HCT116 (cell line): ENCODE results near the gene GADD45G. TPM values are rescaled to one million over a fixed set of nuclear protein-coding genes. Genes with fewer than 3 reads are reported as not detected.

Experiments
- ATAC-seq: fragments of 200-7000 bp; cut with Tn5 transposase; 2 replicates; pipeline ENCODE4 v1.9.1; 2020; ENCODE audit warnings: mild to moderate bottlenecking, moderate library complexity
- BruUV-seq: library from RNA; stranded (reverse); fragments of 400-500 nt; replicated peaks from 2 replicates; lab custom pipeline; 2021; lab: Mats Ljungman, UMichigan
- CTCF ChIA-PET: fragments of 300-600 bp; sonication (Branson Sonifier 250); formaldehyde crosslinking; loops from one replicate; lab custom pipeline; 2021; ENCODE audit warnings: antibody characterized with exemption; lab: Charles Lee
- POLR2A ChIA-PET: fragments of 300-600, 350-600 bp; sonication (Branson Sonifier 250); formaldehyde crosslinking; loops from one replicate; lab custom pipeline; 2021; ENCODE audit warnings: antibody characterized with exemption; lab: Charles Lee
- RAD21 ChIA-PET, 2 experiments: fragments of 300-600 bp; sonication (Branson Sonifier 250); formaldehyde crosslinking; loops; one replicate each; lab custom pipeline; 2023; ENCODE audit warnings: low total read pairs in 2 of 2; ENCODE audit not compliant: uncharacterized antibody in 2 of 2, unreplicated experiment in 2 of 2, low non-redundant PET in 1 of 2; lab: Charles Lee
- DNase-seq: peaks from one replicate; pipeline ENCODE4 v3.0.0-alpha.2; 2010; ENCODE audit warnings: low read depth, low spot score
- H2AFZ ChIP-seq: fragments of 200-600 bp; shearing (Covaris generic), sonication (generic); 2 replicates; pipeline ENCODE4 v1.6.1; 2017; ENCODE audit warnings: low read depth, mixed run types, mixed read lengths, antibody characterized with exemption, low read length; ENCODE audit not compliant: poor library complexity, severe bottlenecking
- H3K27ac ChIP-seq: 2 replicates; pipeline ENCODE4 v1.5.1; 2012; ENCODE audit warnings: low read depth, low read length
- H3K27me3 ChIP-seq: fragments of 200-600 bp; sonication (generic); 2 replicates; pipeline ENCODE4 v1.6.1; 2016; ENCODE audit warnings: mixed run types, low read length, mixed read lengths; ENCODE audit not compliant: insufficient read depth
- H3K36me3 ChIP-seq, 2 experiments: fragments of 200-500 bp in 1 of 2; fragments of 200-600 bp in 1 of 2; sonication (Bioruptor generic) in 1 of 2; sonication (generic) in 1 of 2; 2 replicates each; pipeline versions ENCODE4 v1.5.1 to v1.6.1; 2014 to 2016; ENCODE audit warnings: low read length in 2 of 2, inconsistent platforms in 1 of 2, mixed read lengths in 1 of 2, mixed run types in 1 of 2; ENCODE audit not compliant: insufficient read depth in 2 of 2, control insufficient read depth in 1 of 2
- H3K4me1 ChIP-seq, 2 experiments: fragments of 200-600 bp in 1 of 2; sonication (generic) in 1 of 2; 2 replicates each; pipeline versions ENCODE4 v1.5.1 to v1.6.1; 2012 to 2017; ENCODE audit warnings: low read length in 2 of 2, inconsistent platforms in 1 of 2, mild to moderate bottlenecking in 1 of 2, mixed read lengths in 1 of 2, mixed run types in 1 of 2, moderate library complexity in 1 of 2; ENCODE audit not compliant: insufficient read depth in 2 of 2, control insufficient read depth in 1 of 2
- H3K4me2 ChIP-seq: fragments of 200-600 bp; sonication (generic); 2 replicates; pipeline ENCODE4 v1.6.1; 2017; ENCODE audit warnings: mixed run types, low read length, mixed read lengths
- H3K4me3 ChIP-seq, 2 experiments: fragments of 200-600 bp in 1 of 2; sonication (generic) in 1 of 2; replicated peaks in 1 of 2; 2 replicates each; pipeline ENCODE4 v1.5.1; 2011 to 2016; ENCODE audit warnings: low read length in 2 of 2, control low read depth in 1 of 2, low read depth in 1 of 2, mild to moderate bottlenecking in 1 of 2, mixed read lengths in 1 of 2, mixed run types in 1 of 2
- H3K79me2 ChIP-seq: fragments of 200-600 bp; sonication (generic); 2 replicates; pipeline ENCODE4 v1.6.1; 2017; ENCODE audit warnings: mild to moderate bottlenecking, mixed run types, low read length, moderate library complexity, mixed read lengths; ENCODE audit not compliant: insufficient read depth
- H3K9ac ChIP-seq: fragments of 200-600 bp; sonication (generic); 2 replicates; pipeline ENCODE4 v1.6.1; 2016; ENCODE audit warnings: low read length, mixed read lengths
- H3K9me2 ChIP-seq: fragments of 200-600 bp; sonication (generic), shearing (Covaris generic); 2 replicates; pipeline ENCODE4 v1.6.1; 2017; ENCODE audit warnings: mixed run types, mild to moderate bottlenecking, moderate library complexity; ENCODE audit not compliant: insufficient read depth
- H3K9me3 ChIP-seq, 2 experiments: fragments of 200-500 bp in 1 of 2; fragments of 200-600 bp in 1 of 2; sonication (Bioruptor generic) in 1 of 2; sonication (generic) in 1 of 2; 2 replicates each; pipeline ENCODE4 v1.6.1; 2014 to 2017; ENCODE audit warnings: low read length in 2 of 2, mixed read lengths in 2 of 2, inconsistent platforms in 1 of 2, low read depth in 1 of 2, mild to moderate bottlenecking in 1 of 2, mixed run types in 1 of 2, moderate library complexity in 1 of 2; ENCODE audit not compliant: control insufficient read depth in 1 of 2, insufficient read depth in 1 of 2
- H4K20me1 ChIP-seq: fragments of 200-600 bp; sonication (generic), shearing (Covaris generic); 2 replicates; pipeline ENCODE4 v1.6.1; 2017; ENCODE audit warnings: mixed run types, mild to moderate bottlenecking, moderate library complexity; ENCODE audit not compliant: insufficient read depth
- CEBPB ChIP-seq: IDR thresholded peaks from 2 replicates; pipeline ENCODE4 v1.6.1; 2012; ENCODE audit warnings: low read depth
- EGR1 ChIP-seq: IDR thresholded peaks from 2 replicates; pipeline ENCODE4 v1.6.1; 2012; ENCODE audit warnings: low read depth
- EZH2 ChIP-seq: fragments of 200-600 bp; sonication (generic); IDR thresholded peaks from 2 replicates; pipeline ENCODE4 v1.6.1; 2017; ENCODE audit warnings: antibody characterized with exemption, mixed run types
- FOSL1 ChIP-seq: IDR thresholded peaks from 2 replicates; pipeline ENCODE4 v1.6.1; 2012; ENCODE audit warnings: low read depth
- POLR2A ChIP-seq: IDR thresholded peaks from 2 replicates; pipeline ENCODE4 v1.7.0; 2011; ENCODE audit warnings: borderline replicate concordance; ENCODE audit not compliant: insufficient read depth, insufficient read length; ENCODE audit errors: extremely low read depth
- SRF ChIP-seq: IDR thresholded peaks from 2 replicates; pipeline ENCODE4 v1.6.1; 2012; ENCODE audit warnings: low read depth
- TCF7L2 ChIP-seq: IDR thresholded peaks from 2 replicates; pipeline ENCODE4 v1.7.0; 2011; ENCODE audit warnings: borderline replicate concordance, inconsistent platforms; ENCODE audit not compliant: insufficient read depth, insufficient read length; ENCODE audit errors: extremely low read depth
- YY1 ChIP-seq: IDR thresholded peaks from 2 replicates; pipeline ENCODE4 v1.6.1; 2011; ENCODE audit warnings: low read length, low read depth, moderate library complexity, mild to moderate bottlenecking; ENCODE audit not compliant: insufficient replicate concordance; ENCODE audit errors: extremely low read depth
- ZFX ChIP-seq: fragments of 450-650 bp; IDR thresholded peaks from 2 replicates; pipeline ENCODE4 v1.6.1; 2017
- ZNF274 ChIP-seq: fragments of 200-500 bp; sonication (Bioruptor generic); IDR thresholded peaks from 2 replicates; pipeline ENCODE4 v1.6.1; 2014; ENCODE audit warnings: mild to moderate bottlenecking, low read depth, low read length, inconsistent platforms
- intact Hi-C: fragments of 100-400 bp; cut with micrococcal nuclease; formaldehyde crosslinking; loops from 2 replicates; pipeline ENCODE4 v1.10.0; 2022
- total RNA-seq: library from RNA; stranded (reverse); gene quantifications from one replicate; pipeline ENCODE4 v1.2.1, GENCODE V29; 2021; ENCODE audit not compliant: unreplicated experiment
- TF ChIP-seq, protein P1 (sequence below): IDR thresholded peaks from 2 replicates; pipeline ENCODE4 v1.6.1; 2011; ENCODE audit warnings: mild to moderate bottlenecking, low read length, moderate library complexity; ENCODE audit not compliant: insufficient replicate concordance; ENCODE audit errors: extremely low read depth
- TF ChIP-seq, protein P2 (sequence below): IDR thresholded peaks from 2 replicates; pipeline ENCODE4 v1.6.1; 2012; ENCODE audit warnings: low read depth
- TF ChIP-seq, protein P3 (sequence below): IDR thresholded peaks from 2 replicates; pipeline ENCODE4 v1.6.1; 2012

Gene GADD45G
- total RNA-seq, 1 experiment from 2014 or later, result not detected

DNA sequence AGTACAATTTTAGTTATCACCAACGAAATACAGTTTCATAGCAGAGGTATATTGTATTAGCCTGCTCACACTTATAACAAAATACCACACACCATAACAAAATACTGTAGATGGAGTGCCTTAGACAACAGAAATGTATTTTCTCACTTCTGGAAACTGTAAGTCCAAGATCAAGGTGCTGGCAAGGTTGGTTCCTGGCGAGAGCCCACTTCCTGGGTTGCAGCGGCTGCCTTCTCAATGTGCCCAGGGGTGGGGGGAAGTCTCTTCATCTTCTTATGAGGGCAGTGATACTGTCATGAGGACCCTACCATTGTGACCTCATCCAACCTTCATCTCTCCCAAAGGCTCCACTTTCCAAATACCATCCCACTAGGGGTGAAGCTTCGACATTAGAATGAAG lies 30.5 kb upstream of the GADD45G start:
- ChIA-PET CTCF (interaction anchor here (2.2 kb wide), 1 partner anchor 10 kb away, joined by 8 read pairs; no protein-coding TSS in a partner anchor), RAD21 (no interaction called here), POLR2A (no interaction called here)
- Histone ChIP-seq H3K9me3 (no peaks in the 10 kb centered on the region), H3K4me2 (no peak overlapping the region), H4K20me1 (no peaks in the 10 kb centered on the region; the same call in 1 of the 2 replicates), H3K4me3 (no peak overlapping the region), H3K79me2 (no peaks in the 10 kb centered on the region), H3K27me3 (peaks cover 36% of the 10 kb centered on the region), H3K4me1 (no peaks in the 10 kb centered on the region), H3K9ac (no peak overlapping the region), H3K36me3 (no peaks in the 10 kb centered on the region), H2AFZ (no peak overlapping the region), H3K9me2 (no peaks in the 10 kb centered on the region), H3K27ac (no peak overlapping the region)
- no TSS peak for BruUV-seq
- DNase-seq (no peak), ATAC-seq (no peak)
- no peak for TF ChIP-seq SRF
- TF ChIP-seq EGR1, result no peak
- TF ChIP-seq ZNF274, result no peak
- no peak for TF ChIP-seq EZH2
- TF ChIP-seq, protein P1, sequence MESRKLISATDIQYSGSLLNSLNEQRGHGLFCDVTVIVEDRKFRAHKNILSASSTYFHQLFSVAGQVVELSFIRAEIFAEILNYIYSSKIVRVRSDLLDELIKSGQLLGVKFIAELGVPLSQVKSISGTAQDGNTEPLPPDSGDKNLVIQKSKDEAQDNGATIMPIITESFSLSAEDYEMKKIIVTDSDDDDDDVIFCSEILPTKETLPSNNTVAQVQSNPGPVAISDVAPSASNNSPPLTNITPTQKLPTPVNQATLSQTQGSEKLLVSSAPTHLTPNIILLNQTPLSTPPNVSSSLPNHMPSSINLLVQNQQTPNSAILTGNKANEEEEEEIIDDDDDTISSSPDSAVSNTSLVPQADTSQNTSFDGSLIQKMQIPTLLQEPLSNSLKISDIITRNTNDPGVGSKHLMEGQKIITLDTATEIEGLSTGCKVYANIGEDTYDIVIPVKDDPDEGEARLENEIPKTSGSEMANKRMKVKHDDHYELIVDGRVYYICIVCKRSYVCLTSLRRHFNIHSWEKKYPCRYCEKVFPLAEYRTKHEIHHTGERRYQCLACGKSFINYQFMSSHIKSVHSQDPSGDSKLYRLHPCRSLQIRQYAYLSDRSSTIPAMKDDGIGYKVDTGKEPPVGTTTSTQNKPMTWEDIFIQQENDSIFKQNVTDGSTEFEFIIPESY, result no peak
- TF ChIP-seq TCF7L2, result no peak
- no peak for TF ChIP-seq CEBPB
- TF ChIP-seq FOSL1, result no peak
- no peak for TF ChIP-seq ZFX
- TF ChIP-seq, protein P2, sequence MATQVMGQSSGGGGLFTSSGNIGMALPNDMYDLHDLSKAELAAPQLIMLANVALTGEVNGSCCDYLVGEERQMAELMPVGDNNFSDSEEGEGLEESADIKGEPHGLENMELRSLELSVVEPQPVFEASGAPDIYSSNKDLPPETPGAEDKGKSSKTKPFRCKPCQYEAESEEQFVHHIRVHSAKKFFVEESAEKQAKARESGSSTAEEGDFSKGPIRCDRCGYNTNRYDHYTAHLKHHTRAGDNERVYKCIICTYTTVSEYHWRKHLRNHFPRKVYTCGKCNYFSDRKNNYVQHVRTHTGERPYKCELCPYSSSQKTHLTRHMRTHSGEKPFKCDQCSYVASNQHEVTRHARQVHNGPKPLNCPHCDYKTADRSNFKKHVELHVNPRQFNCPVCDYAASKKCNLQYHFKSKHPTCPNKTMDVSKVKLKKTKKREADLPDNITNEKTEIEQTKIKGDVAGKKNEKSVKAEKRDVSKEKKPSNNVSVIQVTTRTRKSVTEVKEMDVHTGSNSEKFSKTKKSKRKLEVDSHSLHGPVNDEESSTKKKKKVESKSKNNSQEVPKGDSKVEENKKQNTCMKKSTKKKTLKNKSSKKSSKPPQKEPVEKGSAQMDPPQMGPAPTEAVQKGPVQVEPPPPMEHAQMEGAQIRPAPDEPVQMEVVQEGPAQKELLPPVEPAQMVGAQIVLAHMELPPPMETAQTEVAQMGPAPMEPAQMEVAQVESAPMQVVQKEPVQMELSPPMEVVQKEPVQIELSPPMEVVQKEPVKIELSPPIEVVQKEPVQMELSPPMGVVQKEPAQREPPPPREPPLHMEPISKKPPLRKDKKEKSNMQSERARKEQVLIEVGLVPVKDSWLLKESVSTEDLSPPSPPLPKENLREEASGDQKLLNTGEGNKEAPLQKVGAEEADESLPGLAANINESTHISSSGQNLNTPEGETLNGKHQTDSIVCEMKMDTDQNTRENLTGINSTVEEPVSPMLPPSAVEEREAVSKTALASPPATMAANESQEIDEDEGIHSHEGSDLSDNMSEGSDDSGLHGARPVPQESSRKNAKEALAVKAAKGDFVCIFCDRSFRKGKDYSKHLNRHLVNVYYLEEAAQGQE, result no peak
- no peak for TF ChIP-seq POLR2A
- TF ChIP-seq YY1, result no peak
- TF ChIP-seq, protein P3, sequence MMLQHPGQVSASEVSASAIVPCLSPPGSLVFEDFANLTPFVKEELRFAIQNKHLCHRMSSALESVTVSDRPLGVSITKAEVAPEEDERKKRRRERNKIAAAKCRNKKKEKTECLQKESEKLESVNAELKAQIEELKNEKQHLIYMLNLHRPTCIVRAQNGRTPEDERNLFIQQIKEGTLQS, result no peak
- intact Hi-C loops, result no loop called here
